ENCODE measurements around the gene CCDC68. TPM values are rescaled to one million over a fixed set of nuclear protein-coding genes. Genes with fewer than 3 reads are reported as not detected.
"Not testable (repeated sequence)": the region's sequence is repeated elsewhere in the genome, so short reads cannot be mapped to it uniquely, and the experiment has no call there.

CCDC68 gene
- total RNA-seq, 1 donor = not detected

- Histone ChIP-seq H3K9me3 (ENCODE audit: low read depth, low read length) (no peaks in the 10 kb centered on the region), H3K27me3 (ENCODE audit: insufficient read depth, low read length) (no peaks in the 10 kb centered on the region), H3K4me1 (ENCODE audit: insufficient read depth, low read length) (no peaks in the 10 kb centered on the region), H3K4me3 (ENCODE audit: low read length) (no peak overlapping the region)
These were observed 13.8 kb upstream of the CCDC68 start for GRCh38 chr18:54973046-54973445.

GRCh38 chr18:54968807-54969206, 9.5 kb upstream of the CCDC68 start:
- H3K4me3 ChIP-seq (ENCODE audit: low read length) = no peak overlapping the region
- no peaks in the 10 kb centered on the region for H3K9me3 ChIP-seq (ENCODE audit: low read depth, low read length)
- H3K27me3 ChIP-seq (ENCODE audit: insufficient read depth, low read length) = no peaks in the 10 kb centered on the region
- H3K4me1 ChIP-seq (ENCODE audit: insufficient read depth, low read length) = peaks cover 3% of the 10 kb centered on the region

GRCh38 chr18:54968237-54968636, 9.0 kb upstream of the CCDC68 start:
- not testable (repeated sequence) for H3K9me3 ChIP-seq (ENCODE audit: low read depth, low read length); H3K4me1 ChIP-seq (ENCODE audit: insufficient read depth, low read length); H3K27me3 ChIP-seq (ENCODE audit: insufficient read depth, low read length); H3K4me3 ChIP-seq (ENCODE audit: low read length)

DNA sequence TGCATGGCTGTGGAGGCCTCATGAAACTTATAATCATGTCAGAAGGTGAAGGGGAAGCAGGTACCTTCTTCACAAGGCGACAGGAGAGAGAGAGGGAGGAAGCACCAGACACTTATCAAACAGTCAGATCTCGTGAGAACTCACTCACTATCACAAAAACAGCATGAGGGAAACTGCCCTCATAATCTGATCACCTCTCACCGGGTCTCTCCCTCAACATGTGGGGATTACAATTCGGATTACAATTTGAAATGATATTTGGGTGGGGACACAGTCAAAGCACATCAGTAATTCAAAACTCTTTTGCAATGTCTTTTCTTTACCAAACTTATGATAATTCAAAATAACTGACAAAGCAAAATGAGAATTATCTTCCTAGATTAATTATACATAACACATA, 8.5 kb upstream of the CCDC68 start:
- no peaks in the 10 kb centered on the region for H3K9me3 ChIP-seq (ENCODE audit: low read depth, low read length)
- peaks cover 3% of the 10 kb centered on the region for H3K4me1 ChIP-seq (ENCODE audit: insufficient read depth, low read length)
- no peaks in the 10 kb centered on the region for H3K27me3 ChIP-seq (ENCODE audit: insufficient read depth, low read length)
- H3K4me3 ChIP-seq (ENCODE audit: low read length) = no peak overlapping the region

GRCh38 chr18:54964741-54965140, 5.5 kb upstream of the CCDC68 start:
- Histone ChIP-seq H3K27me3 (ENCODE audit: insufficient read depth, low read length) (peaks cover 13% of the 10 kb centered on the region), H3K9me3 (ENCODE audit: low read depth, low read length) (no peaks in the 10 kb centered on the region), H3K4me3 (ENCODE audit: low read length) (no peak overlapping the region), H3K4me1 (ENCODE audit: insufficient read depth, low read length) (peaks cover 10% of the 10 kb centered on the region)

DNA sequence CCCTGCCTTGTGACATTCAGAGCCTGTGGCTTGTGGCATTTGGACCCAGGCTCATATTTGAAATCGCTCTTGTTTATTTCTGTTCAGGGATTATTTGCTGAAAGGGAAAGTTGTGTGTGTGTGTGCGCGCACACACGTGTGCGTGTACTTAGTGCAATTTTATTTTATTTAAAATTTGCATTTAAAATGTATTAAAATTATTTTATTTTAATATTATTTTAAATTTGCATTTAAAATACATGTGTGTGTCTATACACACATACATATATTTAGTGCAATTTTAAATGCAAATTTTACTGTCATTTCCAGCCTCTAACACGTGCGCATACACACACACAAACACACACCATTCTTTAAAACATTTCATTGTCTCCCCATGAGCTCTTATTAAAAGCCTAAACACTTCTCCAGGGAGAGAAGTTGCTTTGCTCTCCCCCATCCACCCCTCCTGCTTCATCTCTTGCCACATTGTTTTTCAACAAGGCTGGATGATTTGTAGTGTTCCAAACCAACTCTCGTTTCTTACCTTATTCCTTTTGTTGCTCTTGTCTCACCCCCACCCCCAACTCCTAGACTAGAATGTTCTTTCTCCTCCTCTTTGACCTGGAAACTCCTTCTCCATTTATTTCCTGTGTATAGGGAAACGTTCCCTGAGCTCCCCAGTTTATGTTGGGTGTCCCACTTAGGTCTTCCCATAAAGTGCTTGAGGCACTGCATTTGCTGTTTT, 3.8 kb upstream of the CCDC68 start:
- H3K27me3 ChIP-seq (ENCODE audit: insufficient read depth, low read length) = peaks cover 30% of the 10 kb centered on the region
- H3K4me3 ChIP-seq (ENCODE audit: low read length) = no peak overlapping the region
- H3K4me1 ChIP-seq (ENCODE audit: insufficient read depth, low read length) = peaks cover 19% of the 10 kb centered on the region
- no peaks in the 10 kb centered on the region for H3K9me3 ChIP-seq (ENCODE audit: low read depth, low read length)

DNA sequence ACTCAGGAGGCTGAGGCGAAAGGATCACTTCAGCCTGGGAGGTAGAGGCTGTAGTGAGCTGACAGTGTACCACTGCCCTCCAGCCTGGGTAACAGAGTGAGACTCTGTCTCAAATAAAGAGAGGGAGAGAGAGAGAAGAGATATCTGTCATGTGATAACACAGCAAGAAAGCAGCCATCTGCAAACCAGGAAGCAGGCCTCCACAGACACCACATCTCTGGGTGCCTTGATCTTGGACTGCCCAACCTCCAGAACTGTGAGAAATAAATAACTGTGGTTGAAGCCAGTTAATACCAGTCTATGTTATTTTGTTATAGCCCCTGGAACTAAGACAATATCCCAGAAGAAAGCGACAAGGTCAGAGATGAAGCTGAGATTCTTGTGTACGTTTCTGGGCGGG, 2.6 kb upstream of the CCDC68 start:
- Histone ChIP-seq H3K9me3 (ENCODE audit: low read depth, low read length) (no peaks in the 10 kb centered on the region), H3K4me1 (ENCODE audit: insufficient read depth, low read length) (peaks cover 19% of the 10 kb centered on the region), H3K4me3 (ENCODE audit: low read length) (no peak overlapping the region), H3K27me3 (ENCODE audit: insufficient read depth, low read length) (peaks cover 34% of the 10 kb centered on the region)

- no peak overlapping the region for H3K4me3 ChIP-seq (ENCODE audit: low read length)
- peaks cover 19% of the 10 kb centered on the region for H3K4me1 ChIP-seq (ENCODE audit: insufficient read depth, low read length)
- H3K27me3 ChIP-seq (ENCODE audit: insufficient read depth, low read length) = peaks cover 34% of the 10 kb centered on the region
- H3K9me3 ChIP-seq (ENCODE audit: low read depth, low read length) = no peaks in the 10 kb centered on the region
These were observed 1.8 kb upstream of the CCDC68 start for GRCh38 chr18:54961016-54961423.

DNA sequence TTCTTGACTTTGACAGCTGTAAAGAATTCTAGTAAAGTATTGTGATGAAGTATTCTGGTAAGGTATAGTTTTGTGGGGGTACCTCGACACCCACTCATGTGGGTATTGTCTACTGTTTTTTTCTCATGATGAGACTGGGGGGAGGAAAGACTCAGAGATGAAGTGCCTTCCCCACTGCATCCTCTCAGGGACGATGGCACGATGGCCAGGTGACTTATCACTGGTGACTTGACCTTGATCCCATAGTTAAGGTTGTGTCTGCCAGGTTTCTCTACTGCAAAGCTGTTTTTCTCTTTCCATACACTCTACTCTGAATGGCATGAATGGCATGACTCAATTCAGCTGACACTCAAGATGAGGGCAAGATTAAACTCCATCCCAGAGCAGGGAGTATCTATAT, 936 bp upstream of the CCDC68 start:
- no peak overlapping the region for H3K4me3 ChIP-seq (ENCODE audit: low read length)
- H3K27me3 ChIP-seq (ENCODE audit: insufficient read depth, low read length) = peaks cover 34% of the 10 kb centered on the region
- H3K9me3 ChIP-seq (ENCODE audit: low read depth, low read length) = no peaks in the 10 kb centered on the region
- H3K4me1 ChIP-seq (ENCODE audit: insufficient read depth, low read length) = peaks cover 19% of the 10 kb centered on the region

GRCh38 chr18:54957996-54958395, 1.3 kb downstream of the CCDC68 start:
- H3K4me1 ChIP-seq (ENCODE audit: insufficient read depth, low read length) = peaks cover 17% of the 10 kb centered on the region
- H3K4me3 ChIP-seq (ENCODE audit: low read length) = no peak overlapping the region
- peaks cover 34% of the 10 kb centered on the region for H3K27me3 ChIP-seq (ENCODE audit: insufficient read depth, low read length)

GRCh38 chr18:54957296-54957832, 1.9 kb downstream of the CCDC68 start:
- no peaks in the 10 kb centered on the region for H3K9me3 ChIP-seq (ENCODE audit: low read depth, low read length)

More at GRCh38 chr18:54957996-54958395, 1.3 kb downstream of the CCDC68 start:
- H3K9me3 ChIP-seq (ENCODE audit: low read depth, low read length) = no peaks in the 10 kb centered on the region

DNA sequence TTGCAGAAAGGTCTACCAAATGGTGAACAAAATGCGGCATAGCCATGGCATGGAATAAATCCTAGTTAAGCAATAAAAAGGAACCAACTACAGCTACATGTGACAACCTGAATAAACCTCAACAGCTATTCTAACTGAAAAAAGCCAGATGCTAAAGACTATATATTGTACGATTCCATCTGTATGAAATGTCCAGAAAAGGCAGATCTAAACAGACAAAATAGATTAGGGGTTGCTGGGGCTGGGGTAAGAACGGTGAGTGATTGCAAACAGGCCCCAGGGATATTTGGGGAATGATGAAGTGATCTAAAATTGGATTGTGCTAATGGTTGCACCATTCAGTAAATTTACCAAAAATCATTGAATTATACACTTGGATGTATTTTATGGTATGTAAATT, 2.8 kb downstream of the CCDC68 start:
- Histone ChIP-seq H3K4me1 (ENCODE audit: insufficient read depth, low read length) (peaks cover 16% of the 10 kb centered on the region), H3K4me3 (ENCODE audit: low read length) (no peak overlapping the region), H3K27me3 (ENCODE audit: insufficient read depth, low read length) (peaks cover 34% of the 10 kb centered on the region), H3K9me3 (ENCODE audit: low read depth, low read length) (no peaks in the 10 kb centered on the region)

More at GRCh38 chr18:54957296-54957832, 1.9 kb downstream of the CCDC68 start:
- Histone ChIP-seq H3K4me1 (ENCODE audit: insufficient read depth, low read length) (peaks cover 17% of the 10 kb centered on the region), H3K27me3 (ENCODE audit: insufficient read depth, low read length) (peaks cover 34% of the 10 kb centered on the region), H3K4me3 (ENCODE audit: low read length) (no peak overlapping the region)

GRCh38 chr18:54952026-54952425, 7.2 kb downstream of the CCDC68 start:
- Histone ChIP-seq H3K9me3 (ENCODE audit: low read depth, low read length) (no peaks in the 10 kb centered on the region), H3K4me1 (ENCODE audit: insufficient read depth, low read length) (no peaks in the 10 kb centered on the region), H3K27me3 (ENCODE audit: insufficient read depth, low read length) (no peaks in the 10 kb centered on the region), H3K4me3 (ENCODE audit: low read length) (no peak overlapping the region)

DNA sequence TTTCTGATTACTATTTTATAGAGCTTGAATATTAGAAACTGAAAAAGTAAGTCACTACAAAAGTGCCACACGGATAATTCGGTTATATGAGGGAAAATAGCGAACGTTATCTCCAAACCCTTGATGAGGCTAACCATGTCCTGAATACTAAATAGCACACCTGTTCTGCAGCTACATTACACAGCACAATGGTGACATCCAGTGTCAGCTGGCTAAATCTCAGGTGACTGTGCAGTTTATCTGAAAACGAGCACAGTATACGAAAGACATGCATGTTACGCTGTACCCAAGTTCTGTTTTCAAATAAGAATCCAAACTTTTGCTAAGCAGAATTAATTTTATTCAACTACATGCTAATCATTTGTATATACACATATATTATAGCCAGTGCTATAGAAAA, 9.0 kb downstream of the CCDC68 start:
- no peaks in the 10 kb centered on the region for H3K27me3 ChIP-seq (ENCODE audit: insufficient read depth, low read length)

DNA sequence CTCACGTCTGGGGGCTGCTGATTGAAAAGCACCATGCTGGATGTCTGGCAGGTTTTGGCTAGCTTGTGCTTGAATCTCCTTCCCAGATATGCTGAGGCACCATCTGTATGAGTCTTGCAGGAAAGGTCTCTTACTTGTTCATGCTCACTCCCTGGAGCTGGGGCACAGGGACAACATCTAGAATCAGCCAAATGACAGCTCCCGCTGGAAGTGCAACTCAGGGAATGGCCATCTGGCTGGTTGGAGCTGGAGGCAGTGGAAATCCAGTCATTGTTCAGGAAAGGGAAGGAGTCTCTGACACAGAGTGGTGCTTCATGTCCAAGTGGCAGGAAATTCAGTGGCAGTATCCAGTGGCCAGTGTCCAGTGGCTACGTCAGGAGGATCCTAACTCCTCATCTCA, 9.7 kb downstream of the CCDC68 start:
- H3K4me3 ChIP-seq (ENCODE audit: low read length) = no peak overlapping the region
- peaks cover 5% of the 10 kb centered on the region for H3K4me1 ChIP-seq (ENCODE audit: insufficient read depth, low read length)
- no peaks in the 10 kb centered on the region for H3K27me3 ChIP-seq (ENCODE audit: insufficient read depth, low read length)
- H3K9me3 ChIP-seq (ENCODE audit: low read depth, low read length) = no peaks in the 10 kb centered on the region

More for the DNA sequence above, 9.0 kb downstream of the CCDC68 start:
- Histone ChIP-seq H3K4me3 (ENCODE audit: low read length) (no peak overlapping the region), H3K9me3 (ENCODE audit: low read depth, low read length) (no peaks in the 10 kb centered on the region), H3K4me1 (ENCODE audit: insufficient read depth, low read length) (peaks cover 5% of the 10 kb centered on the region)

DNA sequence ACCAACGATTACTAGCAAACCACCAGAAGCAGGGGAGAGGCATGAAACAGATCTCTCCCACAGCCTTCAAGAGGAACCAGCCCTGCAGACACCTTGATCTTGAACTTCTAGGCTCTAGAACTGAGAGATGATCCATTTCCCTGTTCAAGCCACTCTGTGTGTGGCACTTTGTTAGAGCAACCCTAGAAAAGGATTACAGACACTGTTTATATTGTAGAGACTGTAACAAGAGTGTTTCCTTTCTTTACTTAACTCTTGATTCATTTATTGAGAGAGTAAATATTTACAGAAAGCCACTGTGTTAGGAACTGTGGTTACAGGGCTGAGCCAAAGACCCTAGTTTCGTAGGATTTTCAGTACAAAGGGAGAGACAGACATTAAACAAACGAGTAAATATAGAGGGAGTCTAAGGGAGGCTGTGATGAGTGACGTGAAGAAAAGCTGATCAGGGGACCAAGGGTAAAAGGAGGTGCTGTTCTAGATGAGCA, 10.9 kb downstream of the CCDC68 start:
- peaks cover 5% of the 10 kb centered on the region for H3K4me1 ChIP-seq (ENCODE audit: insufficient read depth, low read length)
- H3K9me3 ChIP-seq (ENCODE audit: low read depth, low read length) = no peaks in the 10 kb centered on the region
- no peaks in the 10 kb centered on the region for H3K27me3 ChIP-seq (ENCODE audit: insufficient read depth, low read length)
- no peak overlapping the region for H3K4me3 ChIP-seq (ENCODE audit: low read length)
